Keratinocyte (primary cell): ENCODE data around the gene KRT40. TPM values are rescaled to one million over a fixed set of nuclear protein-coding genes. Genes with fewer than 3 reads are reported as not detected.
"Not testable (repeated sequence)": the region's sequence is repeated elsewhere in the genome, so short reads cannot be mapped to it uniquely, and the experiment has no call there.

Experiments
- DNase-seq: peaks from one replicate; pipeline ENCODE4 v3.0.0-alpha.2; 2011; ENCODE audit warnings: low read depth, missing footprints, low spot score
- FAIRE-seq: peaks from 2 replicates; lab custom pipeline; 2011; peaks lifted over from hg19 to GRCh38; lab: Jason Lieb, UNC
- H2AFZ ChIP-seq: 2 replicates; pipeline ENCODE4 v1.6.0; 2012; ENCODE audit warnings: low read length, control low read depth, inconsistent platforms; ENCODE audit not compliant: control insufficient read depth
- H3K27ac ChIP-seq: 2 replicates; pipeline ENCODE4 v1.5.1; 2011; ENCODE audit warnings: low read length; ENCODE audit not compliant: control insufficient read depth, insufficient read depth
- H3K27me3 ChIP-seq: 3 replicates; pipeline ENCODE4 v1.6.0; 2011; ENCODE audit warnings: low read length; ENCODE audit not compliant: control insufficient read depth, insufficient read depth; ENCODE audit errors: extremely low read depth
- H3K36me3 ChIP-seq, 2 experiments: 2 replicates in 1 of 2; 3 replicates in 1 of 2; pipeline ENCODE4 v1.5.1; 2011; ENCODE audit warnings: low read length in 2 of 2, mild to moderate bottlenecking in 1 of 2; ENCODE audit not compliant: control insufficient read depth in 2 of 2, insufficient read depth in 2 of 2; ENCODE audit errors: extremely low read depth in 1 of 2
- H3K4me1 ChIP-seq: 3 replicates; pipeline ENCODE4 v1.5.1; 2011; ENCODE audit warnings: low read length; ENCODE audit not compliant: control insufficient read depth, insufficient read depth; ENCODE audit errors: extremely low read depth
- H3K4me2 ChIP-seq: 3 replicates; pipeline ENCODE4 v1.6.0; 2011; ENCODE audit warnings: low read depth, low read length; ENCODE audit not compliant: control insufficient read depth, insufficient read depth; ENCODE audit errors: extremely low read depth
- H3K4me3 ChIP-seq, 3 experiments: fragments of 200-600 bp in 1 of 3; sonication (generic) in 1 of 3; 2 replicates in 2 of 3; 3 replicates in 1 of 3; pipeline ENCODE4 v1.5.1; 2011 to 2016; ENCODE audit warnings: low read length in 3 of 3, mild to moderate bottlenecking in 3 of 3, control low read depth in 2 of 3, inconsistent platforms in 1 of 3, low read depth in 1 of 3, mixed read lengths in 1 of 3, mixed run types in 1 of 3, moderate library complexity in 1 of 3; ENCODE audit not compliant: control insufficient read depth in 2 of 3, insufficient read depth in 2 of 3; ENCODE audit errors: extremely low read depth in 1 of 3
- H3K79me2 ChIP-seq: 2 replicates; pipeline ENCODE4 v1.6.0; 2012; ENCODE audit warnings: low read length; ENCODE audit not compliant: control insufficient read depth, insufficient read depth
- H3K9ac ChIP-seq: 3 replicates; pipeline ENCODE4 v1.6.0; 2011; ENCODE audit warnings: low read length; ENCODE audit not compliant: control insufficient read depth, insufficient read depth; ENCODE audit errors: extremely low read depth
- H3K9me1 ChIP-seq: 3 replicates; pipeline ENCODE4 v1.6.0; 2011; ENCODE audit warnings: low read length; ENCODE audit not compliant: control insufficient read depth, insufficient read depth; ENCODE audit errors: extremely low read depth
- H3K9me3 ChIP-seq: 2 replicates; pipeline ENCODE4 v1.5.1; 2012; ENCODE audit warnings: low read depth, low read length; ENCODE audit not compliant: control insufficient read depth
- H4K20me1 ChIP-seq: 3 replicates; pipeline ENCODE4 v1.6.0; 2011; ENCODE audit warnings: low read length; ENCODE audit not compliant: control insufficient read depth, insufficient read depth; ENCODE audit errors: extremely low read depth
- EZH2 ChIP-seq: IDR thresholded peaks from one replicate; pipeline ENCODE4 v1.6.1; 2012; ENCODE audit warnings: inconsistent platforms, mild to moderate bottlenecking, low read length, moderate library complexity
- dilution Hi-C: fragments of 300-500 bp; cut with MboI; formaldehyde crosslinking; loops from one replicate; pipeline ENCODE4 v1.7.0; 2020; ENCODE audit warnings: low sequenced_read_pairs; ENCODE audit not compliant: extremely low pct_ligation_motif_present
- polyA plus RNA-seq, 5 experiments: library from polyadenylated mRNA; depleted of rRNA in 3 of 5; stranded (reverse) in 3 of 5; stranded (forward) in 1 of 5; unstranded in 1 of 5; fragments of >200 nt; gene quantifications; 1 replicate in 1 of 5; 2 replicates in 3 of 5; 3 replicates in 1 of 5; pipeline versions ENCODE4 v1.2.1 to v1.2.3, GENCODE V29; 2011 to 2012; ENCODE audit warnings: missing spikeins in 2 of 5, low read depth in 1 of 5, low replicate concordance in 1 of 5
- TF ChIP-seq, protein P1 (sequence below), 3 experiments: IDR thresholded peaks in 1 of 3; conservative IDR thresholded peaks in 1 of 3; optimal IDR thresholded peaks in 1 of 3; 2 replicates in 2 of 3; 3 replicates in 1 of 3; pipeline versions ENCODE3 to v1.5.1; 2011; ENCODE audit warnings: low read length in 3 of 3, mild to moderate bottlenecking in 3 of 3, moderate library complexity in 2 of 3, control low read depth in 1 of 3, inconsistent platforms in 1 of 3; ENCODE audit not compliant: insufficient read depth in 2 of 3; ENCODE audit errors: extremely low read depth in 1 of 3

KRT40 gene
- polyA plus RNA-seq, 1 donor (not counting 4 experiments of a cell fraction or from before 2014, with no cell fraction given) = 0.03 TPM

GRCh38 chr17:41002814-41003213 lies 18.7 kb upstream of the KRT40 start:
- DNase-seq (no peak), FAIRE-seq (peak; percentile 93)
- Histone ChIP-seq H3K27ac (peak overlapping the region; percentile 6), H3K79me2 (no peaks in the 10 kb centered on the region), H3K9me3 (no peaks in the 10 kb centered on the region), H2AFZ (no peak overlapping the region), H3K27me3 (no peaks in the 10 kb centered on the region), H3K36me3 (no peaks in the 10 kb centered on the region), H3K4me3 (no peak overlapping the region), H3K4me2 (no peak overlapping the region), H4K20me1 (no peaks in the 10 kb centered on the region), H3K4me1 (peaks cover 9% of the 10 kb centered on the region), H3K9me1 (no peaks in the 10 kb centered on the region), H3K9ac (no peak overlapping the region)
- TF ChIP-seq, protein P1, sequence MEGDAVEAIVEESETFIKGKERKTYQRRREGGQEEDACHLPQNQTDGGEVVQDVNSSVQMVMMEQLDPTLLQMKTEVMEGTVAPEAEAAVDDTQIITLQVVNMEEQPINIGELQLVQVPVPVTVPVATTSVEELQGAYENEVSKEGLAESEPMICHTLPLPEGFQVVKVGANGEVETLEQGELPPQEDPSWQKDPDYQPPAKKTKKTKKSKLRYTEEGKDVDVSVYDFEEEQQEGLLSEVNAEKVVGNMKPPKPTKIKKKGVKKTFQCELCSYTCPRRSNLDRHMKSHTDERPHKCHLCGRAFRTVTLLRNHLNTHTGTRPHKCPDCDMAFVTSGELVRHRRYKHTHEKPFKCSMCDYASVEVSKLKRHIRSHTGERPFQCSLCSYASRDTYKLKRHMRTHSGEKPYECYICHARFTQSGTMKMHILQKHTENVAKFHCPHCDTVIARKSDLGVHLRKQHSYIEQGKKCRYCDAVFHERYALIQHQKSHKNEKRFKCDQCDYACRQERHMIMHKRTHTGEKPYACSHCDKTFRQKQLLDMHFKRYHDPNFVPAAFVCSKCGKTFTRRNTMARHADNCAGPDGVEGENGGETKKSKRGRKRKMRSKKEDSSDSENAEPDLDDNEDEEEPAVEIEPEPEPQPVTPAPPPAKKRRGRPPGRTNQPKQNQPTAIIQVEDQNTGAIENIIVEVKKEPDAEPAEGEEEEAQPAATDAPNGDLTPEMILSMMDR (optimal IDR thresholded peaks at IDR 0.05 in 1 of 3, IDR thresholded peaks at IDR 0.05 in 1 of 3, conservative IDR thresholded peaks at IDR 0.05 in 1 of 3; ENCODE audit: extremely low read depth in 1 of 3, insufficient read depth in 2 of 3, low read length in 3 of 3) = no peak
- no peak for TF ChIP-seq EZH2
- dilution Hi-C loops = no loop called here

GRCh38 chr17:41001795-41002194 lies 17.7 kb upstream of the KRT40 start:
- no peaks in the 10 kb centered on the region for H3K27me3 ChIP-seq
- no peak overlapping the region for H2AFZ ChIP-seq
- H4K20me1 ChIP-seq = no peaks in the 10 kb centered on the region
- no peaks in the 10 kb centered on the region for H3K9me1 ChIP-seq
- no peaks in the 10 kb centered on the region for H3K36me3 ChIP-seq
- dilution Hi-C loops = no loop called here
- peaks cover 9% of the 10 kb centered on the region for H3K4me1 ChIP-seq
- H3K9me3 ChIP-seq = no peaks in the 10 kb centered on the region
- H3K4me2 ChIP-seq = no peak overlapping the region
- no peak overlapping the region for H3K4me3 ChIP-seq
- TF ChIP-seq, protein P1 (optimal IDR thresholded peaks at IDR 0.05 in 1 of 3, IDR thresholded peaks at IDR 0.05 in 1 of 3, conservative IDR thresholded peaks at IDR 0.05 in 1 of 3; ENCODE audit: extremely low read depth in 1 of 3, insufficient read depth in 2 of 3, low read length in 3 of 3) = no peak
- no peak overlapping the region for H3K27ac ChIP-seq
- FAIRE-seq (no peak), DNase-seq (no peak)
- no peaks in the 10 kb centered on the region for H3K79me2 ChIP-seq
- no peak overlapping the region for H3K9ac ChIP-seq

GRCh38 chr17:40999563-40999962 lies 15.4 kb upstream of the KRT40 start, which contains the start of gene KRTAP3-2:
Gene KRTAP3-2, minus strand, starts transcription at chr17:40999906. Its CDS starts 53 bp downstream, at chr17:40999853.
- H3K4me1 ChIP-seq, H3K9me3 ChIP-seq, H3K27me3 ChIP-seq, FAIRE-seq, DNase-seq, H3K9me1 ChIP-seq, H3K4me3 ChIP-seq, H3K4me2 ChIP-seq, H2AFZ ChIP-seq, H3K9ac ChIP-seq, H3K36me3 ChIP-seq, H4K20me1 ChIP-seq, dilution Hi-C loops, H3K79me2 ChIP-seq, H3K27ac ChIP-seq: not testable (repeated sequence)
